RCC 7860 (cell line): ENCODE results near the gene KRT76.

Experiments
- DNase-seq: peaks from one replicate; pipeline ENCODE4 v3.0.0-alpha.2; 2015; ENCODE audit warnings: low spot score
- FAIRE-seq: peaks from 2 replicates; lab custom pipeline; 2012; peaks lifted over from hg19 to GRCh38; lab: Jason Lieb, UNC

Gene KRT76

GRCh38 chr12:52813885-52814709 lies 37.0 kb upstream of the KRT76 start, which contains the start of gene KRT4:
KRT4 (minus strand) TSS chr12:52814116; CDS start chr12:52814058, 58 bp downstream.
- DNase-seq (no peak), FAIRE-seq (no peak)

GRCh38 chr12:52813203-52813819 lies 36.2 kb upstream of the KRT76 start:
- no peak for FAIRE-seq
- DNase-seq: no peak

GRCh38 chr12:52812749-52813148 lies 35.6 kb upstream of the KRT76 start:
- no peak for FAIRE-seq
- no peak for DNase-seq

GRCh38 chr12:52812073-52812400 lies 34.9 kb upstream of the KRT76 start:
- no peak for FAIRE-seq
- DNase-seq: no peak

GRCh38 chr12:52811191-52812072 lies 34.3 kb upstream of the KRT76 start:
- FAIRE-seq (no peak), DNase-seq (no peak)

- no peak for FAIRE-seq
- DNase-seq: no peak
These were observed 33.4 kb upstream of the KRT76 start for GRCh38 chr12:52810554-52810953.

GRCh38 chr12:52809166-52809565 lies 32.0 kb upstream of the KRT76 start:
- no peak for FAIRE-seq
- no peak for DNase-seq

- DNase-seq (no peak), FAIRE-seq (no peak)
These were observed 31.5 kb upstream of the KRT76 start for GRCh38 chr12:52808573-52809160.

GRCh38 chr12:52807544-52808470 lies 30.7 kb upstream of the KRT76 start:
- DNase-seq (no peak), FAIRE-seq (no peak)

- FAIRE-seq: no peak
- no peak for DNase-seq
These were observed 29.8 kb upstream of the KRT76 start for GRCh38 chr12:52806821-52807543.

- no peak for DNase-seq
- no peak for FAIRE-seq
These were observed 29.1 kb upstream of the KRT76 start for GRCh38 chr12:52806169-52806811.

GRCh38 chr12:52805739-52806138 lies 28.6 kb upstream of the KRT76 start:
- DNase-seq (no peak), FAIRE-seq (no peak)

GRCh38 chr12:52805000-52805399 lies 27.9 kb upstream of the KRT76 start:
- no peak for DNase-seq
- FAIRE-seq: no peak

- FAIRE-seq (no peak), DNase-seq (no peak)
These were observed 25.3 kb upstream of the KRT76 start for GRCh38 chr12:52802442-52802841.

- no peak for DNase-seq
- FAIRE-seq: no peak
These were observed 24.6 kb upstream of the KRT76 start for GRCh38 chr12:52801773-52802172.

GRCh38 chr12:52800259-52800917 lies 23.2 kb upstream of the KRT76 start:
- no peak for DNase-seq
- no peak for FAIRE-seq

GRCh38 chr12:52799505-52800211 lies 22.5 kb upstream of the KRT76 start:
- FAIRE-seq: no peak
- no peak for DNase-seq
